Activated CD8-positive, alpha-beta T cell treated with anti-CD3 and anti-CD28 coated beads, Interleukin-2, amount 10 ng/mL, durations not matched to agents 7 days and 5 days (primary cell): Measurements from ENCODE around the gene GPHN. TPM values are rescaled to one million over a fixed set of nuclear protein-coding genes. Genes with fewer than 3 reads are reported as not detected.

ENCODE experiments used
- ATAC-seq: fragments of 150-1000 bp; cut with Tn5 transposase; one replicate; pipeline ENCODE4 v1.10.0; 2021; ENCODE audit warnings: moderate library complexity
- CTCF ChIA-PET: fragments of 350-600 bp; sonication (Branson Sonifier 250); formaldehyde crosslinking; loops from one replicate; lab custom pipeline; 2021; ENCODE audit warnings: antibody characterized with exemption; lab: Charles Lee
- POLR2A ChIA-PET: fragments of 350-600 bp; sonication (Branson Sonifier 250); formaldehyde crosslinking; loops from one replicate; lab custom pipeline; 2021; ENCODE audit warnings: antibody characterized with exemption; lab: Charles Lee
- DNase-seq: peaks from one replicate; pipeline ENCODE4 v3.0.0-alpha.2; 2020
- H3K27ac Mint-ChIP-seq: one replicate; pipeline ENCODE4 v1.8.0; 2021; ENCODE audit warnings: mild to moderate bottlenecking, mixed read lengths
- H3K27me3 Mint-ChIP-seq: one replicate; pipeline ENCODE4 v1.8.0; 2021; ENCODE audit warnings: low read depth, mixed read lengths
- H3K36me3 Mint-ChIP-seq: one replicate; pipeline ENCODE4 v1.8.0; 2021; ENCODE audit warnings: low read depth, mixed read lengths
- H3K4me1 Mint-ChIP-seq: one replicate; pipeline ENCODE4 v1.8.0; 2021; ENCODE audit warnings: low read depth, mixed read lengths
- H3K4me3 Mint-ChIP-seq: one replicate; pipeline ENCODE4 v1.8.0; 2021; ENCODE audit warnings: mild to moderate bottlenecking, mixed read lengths
- H3K9me3 Mint-ChIP-seq: one replicate; pipeline ENCODE4 v1.8.0; 2022; ENCODE audit warnings: mixed read lengths; ENCODE audit not compliant: insufficient read depth
- total RNA-seq, 2 experiments: library from RNA; stranded (reverse); gene quantifications; one replicate each; pipeline ENCODE4 v1.2.3, GENCODE V29; 2021

Gene GPHN
- total RNA-seq, 2 experiments from 2014 or later = 14.4 to 15.9 TPM

DNA sequence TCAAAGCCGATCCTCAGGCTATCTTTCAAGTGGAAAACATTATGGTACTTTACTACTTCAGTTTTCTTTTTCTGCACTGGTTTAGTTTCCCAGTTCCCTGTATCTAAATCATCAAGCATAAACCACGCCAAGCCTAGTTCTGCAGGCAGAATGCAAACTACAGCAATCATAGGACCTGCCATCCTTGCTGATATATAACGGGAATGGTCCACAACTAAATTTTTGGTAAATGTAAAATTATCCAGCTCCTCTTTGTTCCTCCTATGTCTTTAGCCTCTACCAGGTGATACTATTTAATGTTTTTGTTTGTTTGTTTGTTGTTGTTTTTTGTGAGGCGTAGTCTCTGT lies 714.0 kb downstream of the GPHN start:
- ChIA-PET CTCF (interaction anchor here (2.1 kb wide), 1 partner anchor 8 kb away, joined by 4 read pairs; no protein-coding TSS in a partner anchor), POLR2A (interaction anchor here (0.5 kb wide), 1 partner anchor 12 kb away, joined by 3 read pairs; no protein-coding TSS in a partner anchor)
- Mint-ChIP-seq H3K9me3 (no peaks in the 10 kb centered on the region), H3K4me3 (no peak overlapping the region), H3K36me3 (no peaks in the 10 kb centered on the region), H3K4me1 (no peaks in the 10 kb centered on the region), H3K27ac (no peak overlapping the region), H3K27me3 (peaks cover 6% of the 10 kb centered on the region)
- no peak for ATAC-seq
- DNase-seq = no peak

DNA sequence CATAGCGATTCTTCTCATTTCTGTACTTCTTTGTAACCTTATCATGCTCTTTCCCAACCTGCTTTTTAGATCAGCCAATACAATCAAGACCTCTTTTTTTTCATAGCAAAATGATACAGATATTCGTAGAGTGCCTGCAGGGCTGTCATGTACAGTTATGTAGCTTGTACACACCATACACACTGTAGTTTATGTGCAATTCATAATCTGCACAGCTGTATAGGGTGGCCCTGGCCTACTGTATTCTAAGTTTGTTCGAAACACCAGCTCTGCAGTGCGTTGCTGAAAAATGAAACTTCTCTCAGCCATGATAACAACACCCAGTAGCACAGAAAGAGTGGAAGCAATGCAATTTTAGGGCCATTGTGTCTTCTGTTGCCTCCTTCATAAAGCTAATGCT lies 717.6 kb downstream of the GPHN start:
- ChIA-PET POLR2A (no interaction called here), CTCF (no interaction called here)
- Mint-ChIP-seq H3K27ac (no peak overlapping the region), H3K4me1 (no peaks in the 10 kb centered on the region), H3K9me3 (no peaks in the 10 kb centered on the region), H3K36me3 (no peaks in the 10 kb centered on the region), H3K4me3 (no peak overlapping the region), H3K27me3 (peaks cover 6% of the 10 kb centered on the region)
- DNase-seq (no peak), ATAC-seq (no peak)

DNA sequence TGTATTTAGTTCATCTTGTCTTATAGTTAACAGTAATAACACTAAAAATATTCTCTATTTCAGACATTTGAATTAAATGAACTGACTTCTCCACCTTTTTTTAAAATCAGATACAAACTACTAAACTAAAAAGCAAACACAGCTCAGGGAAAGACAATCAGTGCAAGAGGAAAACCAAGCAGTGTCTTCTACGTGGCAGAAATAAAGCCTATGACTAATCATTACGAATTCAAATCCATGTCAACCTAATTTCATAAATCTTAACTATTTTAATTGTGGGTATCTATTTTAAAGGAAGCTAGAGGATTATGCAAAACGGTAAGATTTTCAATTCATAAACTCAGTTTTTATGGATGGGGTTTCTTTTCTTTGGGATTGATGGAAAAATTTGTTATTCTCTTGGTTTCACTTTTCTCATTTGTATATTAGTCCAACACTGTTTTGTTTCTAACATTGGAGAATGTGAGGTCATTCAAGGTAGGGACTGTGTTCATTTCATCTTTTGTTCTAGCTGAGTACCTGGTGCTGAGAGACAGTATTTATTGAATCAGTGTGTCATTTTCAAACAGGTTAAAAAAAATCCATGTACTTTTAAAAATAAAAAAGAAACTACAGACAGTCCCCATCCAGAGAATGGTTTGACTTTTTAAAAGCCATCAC lies 720.5 kb downstream of the GPHN start:
- Mint-ChIP-seq H3K4me3 (no peak overlapping the region), H3K27ac (no peak overlapping the region), H3K36me3 (no peaks in the 10 kb centered on the region), H3K27me3 (peaks cover 4% of the 10 kb centered on the region), H3K9me3 (no peaks in the 10 kb centered on the region), H3K4me1 (no peaks in the 10 kb centered on the region)
- ChIA-PET POLR2A (interaction anchor here (0.6 kb wide), 1 partner anchor 1102 kb away, joined by 4 read pairs; no protein-coding TSS in a partner anchor), CTCF (interaction anchor here (0.9 kb wide), 1 partner anchor 131 kb away, joined by 3 read pairs; the partner anchor contains the start of genes ATP6V1D and EIF2S1)
- ATAC-seq (no peak), DNase-seq (no peak)

Other genes starting within 250 kb of the GPHN start
- not detected for gene CCDC196, start 21.8 kb upstream of the GPHN start, total RNA-seq